IMR-90 (cell line): Measurements from ENCODE around the gene CFDP1. TPM values are rescaled to one million over a fixed set of nuclear protein-coding genes. Genes with fewer than 3 reads are reported as not detected.

Source experiments
- ATAC-seq: fragments of 200-7000 bp; cut with Tn5 transposase; 2 replicates; pipeline ENCODE4 v1.9.1; 2020; ENCODE audit warnings: low read depth, mild to moderate bottlenecking, moderate library complexity
- BruUV-seq: library from RNA; stranded (reverse); fragments of 400-500 nt; replicated peaks from 2 replicates; lab custom pipeline; 2021; lab: Mats Ljungman, UMichigan
- CTCF ChIA-PET: fragments of 300-600 bp; formaldehyde crosslinking; extraction: SDS; loops from one replicate; lab custom pipeline; 2021; ENCODE audit warnings: antibody characterized with exemption; lab: Yijun Ruan, JAX
- POLR2A ChIA-PET: fragments of 300-600 bp; sonication (Branson Sonifier 250); formaldehyde crosslinking; loops from one replicate; lab custom pipeline; 2022; ENCODE audit warnings: antibody characterized with exemption; ENCODE audit not compliant: unreplicated experiment; lab: Charles Lee
- DNase-seq: peaks from one replicate; pipeline ENCODE4 v3.0.0; 2013
- H2AFZ ChIP-seq: replicated peaks from 2 replicates; pipeline ENCODE3; 2013; ENCODE audit warnings: low read length, mild to moderate bottlenecking; ENCODE audit not compliant: poor library complexity
- H2AK5ac ChIP-seq: 2 replicates; pipeline ENCODE4 v1.6.1; 2013; ENCODE audit warnings: low read depth, low read length, inconsistent platforms
- H2AK9ac ChIP-seq: replicated peaks from 2 replicates; pipeline ENCODE3; 2013; ENCODE audit warnings: mild to moderate bottlenecking, low read depth, low read length, moderate library complexity; ENCODE audit not compliant: poor library complexity
- H2BK120ac ChIP-seq: 2 replicates; pipeline ENCODE4 v1.6.1; 2013; ENCODE audit warnings: low read depth, low read length, inconsistent platforms
- H2BK15ac ChIP-seq: 3 replicates; pipeline ENCODE4 v1.6.1; 2013; ENCODE audit warnings: low read depth, low read length, inconsistent platforms
- H2BK20ac ChIP-seq: 2 replicates; pipeline ENCODE4 v1.6.1; 2013; ENCODE audit warnings: low read depth, mild to moderate bottlenecking, inconsistent platforms, low read length, moderate library complexity
- H2BK5ac ChIP-seq: 2 replicates; pipeline ENCODE4 v1.6.1; 2013; ENCODE audit warnings: mild to moderate bottlenecking, low read depth, low read length, inconsistent platforms; ENCODE audit not compliant: poor library complexity, severe bottlenecking
- H3K14ac ChIP-seq: replicated peaks from 2 replicates; pipeline ENCODE4 v1.6.1; 2013; ENCODE audit warnings: low read depth, low read length, inconsistent platforms
- H3K18ac ChIP-seq: 2 replicates; pipeline ENCODE4 v1.6.1; 2013; ENCODE audit warnings: low read depth, low read length, control low read depth
- H3K23ac ChIP-seq: 2 replicates; pipeline ENCODE4 v1.6.1; 2013; ENCODE audit warnings: low read depth, low read length, inconsistent platforms
- H3K27ac ChIP-seq: 2 replicates; pipeline ENCODE4 v1.5.1; 2013; ENCODE audit warnings: mild to moderate bottlenecking, control low read depth, low read length; ENCODE audit not compliant: insufficient read depth
- H3K27me3 ChIP-seq: 2 replicates; pipeline ENCODE4 v1.6.1; 2013; ENCODE audit warnings: low read length; ENCODE audit not compliant: control insufficient read depth, insufficient read depth
- H3K36me3 ChIP-seq: 2 replicates; pipeline ENCODE4 v1.6.1; 2013; ENCODE audit warnings: low read length, mixed read lengths; ENCODE audit not compliant: control insufficient read depth, insufficient read depth
- H3K4ac ChIP-seq: 2 replicates; pipeline ENCODE4 v1.6.1; 2013; ENCODE audit warnings: low read depth, low read length, inconsistent platforms
- H3K4me1 ChIP-seq: 2 replicates; pipeline ENCODE4 v1.6.1; 2013; ENCODE audit warnings: low read length, mixed read lengths; ENCODE audit not compliant: control insufficient read depth, insufficient read depth
- H3K4me2 ChIP-seq: 2 replicates; pipeline ENCODE4 v1.6.1; 2013; ENCODE audit warnings: low read depth, mild to moderate bottlenecking, control low read depth, low read length, moderate library complexity
- H3K4me3 ChIP-seq: 2 replicates; pipeline ENCODE4 v1.5.1; 2013; ENCODE audit warnings: low read depth, mild to moderate bottlenecking, control low read depth, low read length, moderate library complexity; ENCODE audit not compliant: insufficient read depth
- H3K56ac ChIP-seq: 2 replicates; pipeline ENCODE4 v1.6.1; 2013; ENCODE audit warnings: low read length, inconsistent platforms; ENCODE audit not compliant: insufficient read depth; ENCODE audit errors: extremely low read depth
- H3K79me1 ChIP-seq, 2 experiments: 2 replicates each; pipeline ENCODE4 v1.6.1; 2013; ENCODE audit warnings: low read length in 2 of 2, inconsistent platforms in 1 of 2, low read depth in 1 of 2
- H3K9ac ChIP-seq: 2 replicates; pipeline ENCODE4 v1.6.1; 2013; ENCODE audit warnings: low read depth, low read length, control low read depth
- H3K9me1 ChIP-seq: 2 replicates; pipeline ENCODE4 v1.6.1; 2013; ENCODE audit warnings: low read length, inconsistent platforms; ENCODE audit not compliant: insufficient read depth
- H3K9me3 ChIP-seq: 2 replicates; pipeline ENCODE4 v1.6.1; 2013; ENCODE audit warnings: low read length; ENCODE audit not compliant: control insufficient read depth, insufficient read depth
- H4K20me1 ChIP-seq: 2 replicates; pipeline ENCODE4 v1.6.1; 2013; ENCODE audit warnings: low read length, inconsistent platforms; ENCODE audit not compliant: insufficient read depth
- H4K5ac ChIP-seq: 2 replicates; pipeline ENCODE4 v1.6.1; 2013; ENCODE audit warnings: mild to moderate bottlenecking, low read depth, low read length, control low read depth
- H4K8ac ChIP-seq, 2 experiments: 2 replicates each; pipeline ENCODE4 v1.6.1; 2013; ENCODE audit warnings: low read depth in 2 of 2, low read length in 2 of 2, control low read depth in 1 of 2, inconsistent platforms in 1 of 2
- H4K91ac ChIP-seq: 2 replicates; pipeline ENCODE4 v1.6.1; 2013; ENCODE audit warnings: low read depth, low read length, inconsistent platforms; ENCODE audit not compliant: insufficient read depth
- MAZ ChIP-seq: IDR thresholded peaks from 2 replicates; pipeline ENCODE4 v1.6.1; 2012; ENCODE audit warnings: low read depth, mild to moderate bottlenecking, low read length, improper control_type of control experiment, moderate library complexity, borderline replicate concordance
- RFX5 ChIP-seq: IDR thresholded peaks from 2 replicates; pipeline ENCODE4 v1.8.0; 2012; ENCODE audit warnings: low read depth, mild to moderate bottlenecking, low read length, moderate library complexity
- WGBS, 2 experiments: methylation state at CpG; one replicate each; pipeline versions ENCODE4 v1.1.5 to v1.1.7; 2013; ENCODE audit warnings: missing lambda C conversion rate in 2 of 2; ENCODE audit not compliant: insufficient read length in 1 of 2; ENCODE audit errors: extremely low coverage in 2 of 2; 5-methylcytosine and 5-hydroxymethylcytosine counted together
- dilution Hi-C: fragments of 300-500 bp; cut with HindIII; formaldehyde crosslinking; loops from one replicate; pipeline ENCODE4 v1.14.3; 2018; ENCODE audit warnings: low sequenced_read_pairs; ENCODE audit not compliant: unreplicated experiment
- in situ Hi-C: fragments of 300-500 bp; cut with MboI; formaldehyde crosslinking; loops from 3 replicates; pipeline ENCODE4 v1.14.3; 2019; ENCODE audit warnings: low sequenced_read_pairs, inconsistent platforms, mixed read lengths
- intact Hi-C: fragments of 100-400 bp; cut with micrococcal nuclease; formaldehyde crosslinking; loops from 2 replicates; pipeline ENCODE4 v1.10.0; 2022
- polyA plus RNA-seq, 3 experiments: library from polyadenylated mRNA; depleted of rRNA; stranded (reverse); fragments of >200 nt; gene quantifications; 2 replicates each; pipeline ENCODE4 v1.2.3, GENCODE V29; 2012; ENCODE audit warnings: low replicate concordance in 1 of 3
- total RNA-seq: library from RNA; depleted of rRNA; stranded (reverse); fragments of >200 nt; gene quantifications from 2 replicates; pipeline ENCODE4 v1.2.3, GENCODE V29; 2012

Gene CFDP1
- total and polyA plus RNA-seq, 2 of the 4 experiments (the other 2 are of a cell fraction), result 15.6 to 38.7 TPM

DNA sequence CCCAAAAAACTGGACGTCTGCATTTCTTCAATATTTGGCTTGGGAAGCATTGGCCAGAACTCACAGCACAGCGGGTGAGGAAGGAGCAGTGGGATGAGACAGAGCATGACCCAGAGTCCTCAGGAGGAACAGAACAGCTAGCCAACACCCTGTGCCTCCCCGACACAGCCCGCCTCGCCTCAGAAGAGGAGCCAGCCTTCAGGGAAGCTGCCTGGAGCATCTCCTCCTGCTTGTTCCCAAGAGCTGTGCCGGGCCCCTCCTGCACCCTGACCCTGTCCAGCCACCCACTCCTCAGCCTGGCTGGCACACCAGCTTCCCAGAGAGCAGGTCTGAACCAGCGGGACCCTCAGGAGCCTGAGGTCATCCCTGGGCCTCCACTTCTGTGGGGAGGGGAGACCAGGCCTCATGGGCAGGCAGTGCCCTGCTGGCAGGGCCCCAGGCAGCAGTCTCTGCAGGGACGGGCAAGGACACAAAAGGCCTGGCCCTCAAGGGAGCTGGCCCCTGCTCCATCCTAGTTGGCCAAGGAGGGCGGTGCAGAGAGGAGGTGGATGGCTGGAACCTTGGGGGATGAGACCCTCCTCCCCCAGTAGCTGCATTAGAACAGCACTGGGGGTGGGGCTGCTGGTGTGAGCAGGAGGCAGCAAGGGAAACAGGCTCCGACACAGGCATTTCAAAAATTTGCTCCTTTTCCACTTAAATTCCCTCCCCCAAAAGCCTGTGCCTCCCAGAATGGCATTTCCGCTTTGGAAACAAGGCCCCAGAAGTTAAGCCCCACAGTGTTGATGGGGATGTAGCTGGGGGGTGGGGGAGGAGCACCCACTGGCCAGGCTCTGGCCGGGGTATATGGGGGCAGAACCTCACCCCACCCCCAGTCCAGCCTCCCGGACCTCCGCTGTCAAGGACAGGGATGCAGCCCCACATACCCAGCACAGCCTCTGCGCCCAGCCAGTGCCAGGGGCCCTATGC is 180.1 kb downstream of the CFDP1 start:
- peak; percentile 40; the same call in 1 of the 2 replicates for TF ChIP-seq MAZ
- no peak for TF ChIP-seq RFX5
- peak overlapping the region; percentile 85 for H2BK20ac ChIP-seq
- in situ Hi-C loops (no loop called here), intact Hi-C loops (loop anchor here (5.0 kb wide), 1 partner anchor 129 kb away; no protein-coding TSS in a partner anchor), dilution Hi-C loops (no loop called here)
- CTCF ChIA-PET, result no interaction called here
- H3K4ac ChIP-seq, result peak overlapping the region; percentile 98
- peak overlapping the region; percentile 99 for H2BK5ac ChIP-seq
- WGBS, 2 experiments, result 48% methylated on average over 4 of the region's 15 CpGs; no CpG with 5 or more reads in 1 of the 2 experiments
- ATAC-seq, result peak; percentile 31
- no TSS peak for BruUV-seq
- peaks cover 36% of the 10 kb centered on the region for H3K9me1 ChIP-seq
- no peaks in the 10 kb centered on the region for H3K36me3 ChIP-seq
- H4K20me1 ChIP-seq, result peaks cover 81% of the 10 kb centered on the region
- peak overlapping the region; percentile 99 for H2AK5ac ChIP-seq
- H3K18ac ChIP-seq, result peak overlapping the region; percentile 94
- peaks cover 73% of the 10 kb centered on the region for H3K4me1 ChIP-seq
- peak overlapping the region; percentile 94 for H3K14ac ChIP-seq
- H3K4me3 ChIP-seq, result no peak overlapping the region
- peak overlapping the region; percentile 64 for H3K56ac ChIP-seq
- peaks cover 0 to 59% of the 10 kb centered on the region in 2 experiments; a peak in 3 of 4 replicates for H3K79me1 ChIP-seq
- peak overlapping the region; percentile 71 for H3K4me2 ChIP-seq
- peak overlapping the region; percentile 86 for H4K5ac ChIP-seq
- no peaks in the 10 kb centered on the region for H3K27me3 ChIP-seq
- H2AK9ac ChIP-seq, result peak overlapping the region; percentile 99
- peak overlapping the region; percentile 80 for H3K9ac ChIP-seq
- peak; percentile 74 for DNase-seq
- H4K91ac ChIP-seq, result peak overlapping the region; percentile 99
- H3K9me3 ChIP-seq, result no peaks in the 10 kb centered on the region
- H3K27ac ChIP-seq, result peak overlapping the region; percentile 98
- peak overlapping the region; percentile 77; the same call in 2 of the 3 replicates for H2BK15ac ChIP-seq
- peak overlapping the region; percentile 92 to 94 for H4K8ac ChIP-seq
- POLR2A ChIA-PET, result interaction anchor here (0.6 kb wide), 1 partner anchor 129 kb away, joined by 3 read pairs; no protein-coding TSS in a partner anchor
- peak overlapping the region; percentile 99 for H3K23ac ChIP-seq
- peak overlapping the region; percentile 76 for H2AFZ ChIP-seq
- peak overlapping the region; percentile 96 for H2BK120ac ChIP-seq
